ENCODE measurements around the gene CPA5. TPM values are rescaled to one million over a fixed set of nuclear protein-coding genes. Genes with fewer than 3 reads are reported as not detected.
A peak's percentile ranks its signal among the peaks of the same experiment; 100 is the strongest.

CPA5 gene
- total and polyA plus RNA-seq, 2 experiments from 2014 or later = not detected

DNA sequence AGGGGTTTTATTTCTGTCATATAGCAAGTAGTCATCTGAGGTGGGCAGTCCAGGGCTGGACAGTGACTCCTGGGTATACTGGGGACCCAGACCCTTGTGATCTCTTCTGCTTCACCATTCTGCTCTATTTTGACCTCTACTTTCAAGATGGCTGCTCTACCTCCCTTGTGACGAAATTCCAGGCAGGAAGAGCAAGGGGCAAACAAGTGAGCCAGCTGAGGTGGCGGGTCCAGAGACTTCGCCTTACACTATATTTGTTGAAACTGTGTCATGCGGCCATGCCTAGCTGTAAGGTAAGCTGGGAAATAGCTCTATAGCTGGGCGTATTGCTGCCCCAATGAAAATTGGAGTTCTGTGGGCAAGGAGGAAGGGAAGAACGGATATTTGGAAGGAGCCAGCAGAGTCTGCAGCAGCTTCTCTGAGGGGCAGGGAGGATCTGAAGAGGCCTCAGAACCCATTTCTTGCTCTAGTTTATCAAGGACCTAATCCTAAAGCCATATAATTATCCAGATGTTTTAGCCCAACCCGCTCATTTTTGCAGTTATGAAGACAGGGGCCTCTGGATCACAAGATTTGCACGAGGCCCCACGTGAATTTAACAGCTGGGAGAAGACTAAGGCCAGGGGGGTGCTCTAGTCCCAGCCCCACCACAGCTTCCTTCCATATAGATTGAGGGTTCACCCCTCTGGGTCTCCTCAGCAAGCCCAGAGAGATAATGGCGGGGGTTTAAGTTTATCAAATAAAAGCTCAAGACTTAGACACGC lies 28.0 kb downstream of the CPA5 start (continued):
- TF ChIP-seq, protein P1, sequence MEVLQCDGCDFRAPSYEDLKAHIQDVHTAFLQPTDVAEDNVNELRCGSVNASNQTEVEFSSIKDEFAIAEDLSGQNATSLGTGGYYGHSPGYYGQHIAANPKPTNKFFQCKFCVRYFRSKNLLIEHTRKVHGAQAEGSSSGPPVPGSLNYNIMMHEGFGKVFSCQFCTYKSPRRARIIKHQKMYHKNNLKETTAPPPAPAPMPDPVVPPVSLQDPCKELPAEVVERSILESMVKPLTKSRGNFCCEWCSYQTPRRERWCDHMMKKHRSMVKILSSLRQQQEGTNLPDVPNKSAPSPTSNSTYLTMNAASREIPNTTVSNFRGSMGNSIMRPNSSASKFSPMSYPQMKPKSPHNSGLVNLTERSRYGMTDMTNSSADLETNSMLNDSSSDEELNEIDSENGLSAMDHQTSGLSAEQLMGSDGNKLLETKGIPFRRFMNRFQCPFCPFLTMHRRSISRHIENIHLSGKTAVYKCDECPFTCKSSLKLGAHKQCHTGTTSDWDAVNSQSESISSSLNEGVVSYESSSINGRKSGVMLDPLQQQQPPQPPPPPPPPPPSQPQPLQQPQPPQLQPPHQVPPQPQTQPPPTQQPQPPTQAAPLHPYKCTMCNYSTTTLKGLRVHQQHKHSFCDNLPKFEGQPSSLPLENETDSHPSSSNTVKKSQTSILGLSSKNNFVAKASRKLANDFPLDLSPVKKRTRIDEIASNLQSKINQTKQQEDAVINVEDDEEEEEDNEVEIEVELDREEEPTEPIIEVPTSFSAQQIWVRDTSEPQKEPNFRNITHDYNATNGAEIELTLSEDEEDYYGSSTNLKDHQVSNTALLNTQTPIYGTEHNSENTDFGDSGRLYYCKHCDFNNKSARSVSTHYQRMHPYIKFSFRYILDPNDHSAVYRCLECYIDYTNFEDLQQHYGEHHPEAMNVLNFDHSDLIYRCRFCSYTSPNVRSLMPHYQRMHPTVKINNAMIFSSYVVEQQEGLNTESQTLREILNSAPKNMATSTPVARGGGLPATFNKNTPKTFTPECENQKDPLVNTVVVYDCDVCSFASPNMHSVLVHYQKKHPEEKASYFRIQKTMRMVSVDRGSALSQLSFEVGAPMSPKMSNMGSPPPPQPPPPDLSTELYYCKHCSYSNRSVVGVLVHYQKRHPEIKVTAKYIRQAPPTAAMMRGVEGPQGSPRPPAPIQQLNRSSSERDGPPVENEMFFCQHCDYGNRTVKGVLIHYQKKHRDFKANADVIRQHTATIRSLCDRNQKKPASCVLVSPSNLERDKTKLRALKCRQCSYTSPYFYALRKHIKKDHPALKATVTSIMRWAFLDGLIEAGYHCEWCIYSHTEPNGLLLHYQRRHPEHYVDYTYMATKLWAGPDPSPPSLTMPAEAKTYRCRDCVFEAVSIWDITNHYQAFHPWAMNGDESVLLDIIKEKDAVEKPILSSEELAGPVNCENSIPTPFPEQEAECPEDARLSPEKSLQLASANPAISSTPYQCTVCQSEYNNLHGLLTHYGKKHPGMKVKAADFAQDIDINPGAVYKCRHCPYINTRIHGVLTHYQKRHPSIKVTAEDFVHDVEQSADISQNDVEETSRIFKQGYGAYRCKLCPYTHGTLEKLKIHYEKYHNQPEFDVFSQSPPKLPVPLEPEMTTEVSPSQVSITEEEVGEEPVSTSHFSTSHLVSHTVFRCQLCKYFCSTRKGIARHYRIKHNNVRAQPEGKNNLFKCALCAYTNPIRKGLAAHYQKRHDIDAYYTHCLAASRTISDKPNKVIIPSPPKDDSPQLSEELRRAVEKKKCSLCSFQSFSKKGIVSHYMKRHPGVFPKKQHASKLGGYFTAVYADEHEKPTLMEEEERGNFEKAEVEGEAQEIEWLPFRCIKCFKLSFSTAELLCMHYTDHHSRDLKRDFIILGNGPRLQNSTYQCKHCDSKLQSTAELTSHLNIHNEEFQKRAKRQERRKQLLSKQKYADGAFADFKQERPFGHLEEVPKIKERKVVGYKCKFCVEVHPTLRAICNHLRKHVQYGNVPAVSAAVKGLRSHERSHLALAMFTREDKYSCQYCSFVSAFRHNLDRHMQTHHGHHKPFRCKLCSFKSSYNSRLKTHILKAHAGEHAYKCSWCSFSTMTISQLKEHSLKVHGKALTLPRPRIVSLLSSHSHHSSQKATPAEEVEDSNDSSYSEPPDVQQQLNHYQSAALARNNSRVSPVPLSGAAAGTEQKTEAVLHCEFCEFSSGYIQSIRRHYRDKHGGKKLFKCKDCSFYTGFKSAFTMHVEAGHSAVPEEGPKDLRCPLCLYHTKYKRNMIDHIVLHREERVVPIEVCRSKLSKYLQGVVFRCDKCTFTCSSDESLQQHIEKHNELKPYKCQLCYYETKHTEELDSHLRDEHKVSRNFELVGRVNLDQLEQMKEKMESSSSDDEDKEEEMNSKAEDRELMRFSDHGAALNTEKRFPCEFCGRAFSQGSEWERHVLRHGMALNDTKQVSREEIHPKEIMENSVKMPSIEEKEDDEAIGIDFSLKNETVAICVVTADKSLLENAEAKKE (CRISPR knock-in tag; IDR thresholded peaks at IDR 0.05) = no peak

DNA sequence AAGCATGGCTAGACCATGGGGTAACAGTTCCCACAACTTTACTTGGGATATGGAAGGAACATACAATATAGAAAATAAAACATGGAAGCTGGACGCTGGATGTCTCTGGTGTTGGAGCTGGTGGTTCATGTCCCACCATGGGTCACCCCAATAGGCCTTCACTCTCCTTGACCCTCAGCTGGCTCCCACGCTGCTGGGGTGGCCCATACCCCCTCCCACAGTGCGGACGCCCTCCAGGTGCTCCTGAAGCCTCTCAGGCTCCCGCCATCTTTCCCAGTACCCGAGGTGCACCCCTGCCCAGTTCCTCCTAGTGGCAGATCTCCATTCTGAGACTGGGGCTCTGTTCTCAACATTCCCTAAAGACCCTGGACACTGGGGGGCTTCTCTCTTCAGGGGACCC lies 29.9 kb downstream of the CPA5 start:
- no peak overlapping the region for H3K4me2 ChIP-seq
- H3K4me3 ChIP-seq = no peak overlapping the region
- H3F3A ChIP-seq (replicated peaks; ENCODE audit: low read depth) = no peaks in the 10 kb centered on the region
- no peaks in the 10 kb centered on the region for H3K79me2 ChIP-seq (replicated peaks; ENCODE audit: insufficient read depth)
- H3K27ac ChIP-seq (ENCODE audit: low read depth) = no peak overlapping the region
- DNase-seq (ENCODE audit: low spot score) = no peak
- H3K27me3 ChIP-seq (ENCODE audit: insufficient read depth) = no peaks in the 10 kb centered on the region
- Mint-ChIP-seq H3K36me3 (ENCODE audit: low read depth) (peaks cover 21% of the 10 kb centered on the region), H3K27me3 (ENCODE audit: insufficient read depth, low read depth, poor library complexity) (peaks cover 16% of the 10 kb centered on the region), H3K27ac (peak overlapping the region; percentile 69), H3K4me1 (peaks cover 16% of the 10 kb centered on the region), H3K4me3 (no peak overlapping the region), H3K9me3 (peaks cover 31% of the 10 kb centered on the region)
- H4K20me1 ChIP-seq (replicated peaks; ENCODE audit: insufficient read depth) = no peaks in the 10 kb centered on the region
- no peaks in the 10 kb centered on the region for H3K36me3 ChIP-seq (ENCODE audit: insufficient read depth)
- ATAC-seq = no peak
- H3K4me1 ChIP-seq (ENCODE audit: insufficient read depth) = peaks cover 13% of the 10 kb centered on the region; the same call in 1 of the 2 replicates
- H2AFZ ChIP-seq = peak overlapping the region; percentile 99
- peaks cover 12% of the 10 kb centered on the region; the same call in 1 of the 2 replicates for H3K9me2 ChIP-seq (ENCODE audit: insufficient read depth)
- TF ChIP-seq ZNF114 (CRISPR knock-in tag; IDR thresholded peaks at IDR 0.05) (no peak), CREB1 (CRISPR knock-in tag; IDR thresholded peaks at IDR 0.05; ENCODE audit: low read depth) (no peak), ZNF331 (CRISPR knock-in tag; IDR thresholded peaks at IDR 0.05; ENCODE audit: low read depth) (no peak), STAT1 (IDR thresholded peaks at IDR 0.05; ENCODE audit: unreplicated experiment) (no peak), JUNB (IDR thresholded peaks at IDR 0.05; ENCODE audit: unreplicated experiment) (no peak)
- TF ChIP-seq, protein P1 (CRISPR knock-in tag; IDR thresholded peaks at IDR 0.05) = no peak

All from GM23338 (cell line).